ENCODE results near the gene GNAZ.

The GNAZ gene

DNA sequence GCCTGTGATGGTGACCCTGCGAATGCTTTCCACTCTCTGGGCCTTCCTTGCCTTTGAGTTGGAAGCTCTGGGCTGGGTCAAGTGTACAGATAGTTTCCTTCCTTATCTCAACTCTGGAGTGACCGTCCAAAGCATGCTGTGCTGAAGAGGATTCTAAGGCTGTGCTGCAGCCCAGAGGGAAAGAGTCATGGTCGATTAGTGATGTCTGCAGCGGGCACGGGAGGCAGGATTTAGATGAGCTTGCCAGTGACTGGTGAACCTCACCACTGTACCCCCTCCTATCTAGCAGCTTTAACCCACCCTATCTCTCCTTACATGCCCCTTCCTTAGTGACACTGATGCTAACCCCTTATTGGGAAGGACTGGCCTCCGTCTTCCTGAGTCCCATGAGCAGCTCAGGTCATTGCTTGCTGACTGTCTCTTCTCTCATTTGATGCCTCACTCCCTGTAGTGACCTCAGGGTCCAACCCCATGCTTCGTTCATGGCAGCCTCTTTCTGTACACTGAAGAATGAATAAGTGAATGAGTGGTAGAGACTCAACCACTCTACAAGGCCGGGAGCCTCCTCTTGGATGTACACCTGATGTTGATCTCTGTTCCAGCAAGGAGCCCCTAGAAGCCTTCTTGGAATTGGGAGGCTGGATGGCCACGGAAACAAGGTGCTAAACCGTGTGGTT is 6.7 kb downstream of the GNAZ start:
- Mint-ChIP-seq H3K4me3 (no peak overlapping the region), H3K27me3 (peaks cover 5% of the 10 kb centered on the region), H3K27ac (no peak overlapping the region), H3K9me3 (ENCODE audit: low read depth) (no peaks in the 10 kb centered on the region), H3K36me3 (no peaks in the 10 kb centered on the region), H3K4me1 (ENCODE audit: low read depth) (no peaks in the 10 kb centered on the region)

GRCh38 chr22:23077627-23078461 is 7.5 kb downstream of the GNAZ start:
- H3K4me3 Mint-ChIP-seq: no peak overlapping the region
- no peak overlapping the region for H3K27ac Mint-ChIP-seq
- no peaks in the 10 kb centered on the region for H3K9me3 Mint-ChIP-seq (ENCODE audit: low read depth)
- H3K27me3 Mint-ChIP-seq: peaks cover 5% of the 10 kb centered on the region
- no peaks in the 10 kb centered on the region for H3K4me1 Mint-ChIP-seq (ENCODE audit: low read depth)
- H3K36me3 Mint-ChIP-seq: no peaks in the 10 kb centered on the region

DNA sequence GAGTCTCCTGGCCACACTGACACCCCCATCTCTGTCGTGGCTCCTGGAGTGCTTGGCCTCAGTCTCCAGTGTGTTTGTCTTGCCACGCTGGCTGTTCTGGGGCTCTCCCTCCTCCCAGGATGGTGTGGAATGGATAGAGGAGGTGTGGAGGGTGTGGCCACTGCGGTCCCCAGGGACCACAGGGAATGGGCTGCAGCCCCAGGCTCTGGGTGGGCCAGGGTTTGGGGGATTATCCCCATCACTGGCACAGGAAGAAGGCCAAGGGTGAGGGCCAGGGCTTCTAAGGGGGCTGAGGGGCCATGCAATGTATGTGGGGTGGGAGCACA is 8.1 kb downstream of the GNAZ start:
- H3K27me3 Mint-ChIP-seq: peaks cover 5% of the 10 kb centered on the region
- no peaks in the 10 kb centered on the region for H3K4me1 Mint-ChIP-seq (ENCODE audit: low read depth)
- H3K36me3 Mint-ChIP-seq: no peaks in the 10 kb centered on the region
- no peaks in the 10 kb centered on the region for H3K9me3 Mint-ChIP-seq (ENCODE audit: low read depth)
- H3K27ac Mint-ChIP-seq: no peak overlapping the region
- H3K4me3 Mint-ChIP-seq: no peak overlapping the region

- H3K27me3 Mint-ChIP-seq: peaks cover 2% of the 10 kb centered on the region
- H3K4me3 Mint-ChIP-seq: no peak overlapping the region
- H3K36me3 Mint-ChIP-seq: no peaks in the 10 kb centered on the region
- H3K4me1 Mint-ChIP-seq (ENCODE audit: low read depth): no peaks in the 10 kb centered on the region
- H3K9me3 Mint-ChIP-seq (ENCODE audit: low read depth): no peaks in the 10 kb centered on the region
- H3K27ac Mint-ChIP-seq: no peak overlapping the region
These were observed 9.0 kb downstream of the GNAZ start for GRCh38 chr22:23079240-23079768.

- Mint-ChIP-seq H3K4me1 (ENCODE audit: low read depth) (no peaks in the 10 kb centered on the region), H3K27ac (no peak overlapping the region), H3K9me3 (ENCODE audit: low read depth) (no peaks in the 10 kb centered on the region), H3K4me3 (no peak overlapping the region), H3K27me3 (no peaks in the 10 kb centered on the region), H3K36me3 (no peaks in the 10 kb centered on the region)
These were observed 9.6 kb downstream of the GNAZ start for GRCh38 chr22:23079814-23080521.

DNA sequence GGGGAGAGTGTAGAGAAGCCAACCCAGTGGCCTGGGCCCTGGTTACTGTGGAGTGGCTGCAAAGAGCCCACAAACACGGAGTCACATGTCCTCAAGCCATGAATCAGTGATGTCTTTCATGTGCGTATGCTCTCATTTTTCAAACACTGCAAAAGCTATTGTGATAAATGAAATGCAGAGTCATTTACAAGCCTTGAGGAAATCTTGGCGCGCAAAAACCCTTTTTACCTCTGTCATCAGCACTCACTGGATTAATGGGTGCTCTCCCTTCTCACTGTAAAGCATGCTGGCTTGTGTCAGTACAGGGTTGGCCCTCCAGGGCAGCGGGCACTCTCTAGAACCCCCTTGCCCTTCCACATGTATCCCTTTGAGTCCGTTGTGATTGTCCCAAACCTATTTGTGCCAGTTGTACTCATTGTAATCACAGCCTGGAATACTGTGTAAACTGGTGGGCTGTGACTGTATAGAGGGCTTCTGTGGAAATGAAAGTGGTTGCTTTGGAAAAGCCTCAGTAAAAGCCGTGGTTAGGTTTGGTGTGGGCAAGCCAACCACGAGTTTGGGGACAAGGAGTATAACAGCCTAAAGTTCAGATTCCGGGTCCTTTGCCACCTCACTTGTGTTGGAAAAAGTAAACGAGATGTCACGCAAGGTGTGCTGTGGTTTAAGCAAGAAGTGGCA is 10.4 kb downstream of the GNAZ start:
- H3K36me3 Mint-ChIP-seq: no peaks in the 10 kb centered on the region
- H3K27me3 Mint-ChIP-seq: no peaks in the 10 kb centered on the region
- no peak overlapping the region for H3K4me3 Mint-ChIP-seq

DNA sequence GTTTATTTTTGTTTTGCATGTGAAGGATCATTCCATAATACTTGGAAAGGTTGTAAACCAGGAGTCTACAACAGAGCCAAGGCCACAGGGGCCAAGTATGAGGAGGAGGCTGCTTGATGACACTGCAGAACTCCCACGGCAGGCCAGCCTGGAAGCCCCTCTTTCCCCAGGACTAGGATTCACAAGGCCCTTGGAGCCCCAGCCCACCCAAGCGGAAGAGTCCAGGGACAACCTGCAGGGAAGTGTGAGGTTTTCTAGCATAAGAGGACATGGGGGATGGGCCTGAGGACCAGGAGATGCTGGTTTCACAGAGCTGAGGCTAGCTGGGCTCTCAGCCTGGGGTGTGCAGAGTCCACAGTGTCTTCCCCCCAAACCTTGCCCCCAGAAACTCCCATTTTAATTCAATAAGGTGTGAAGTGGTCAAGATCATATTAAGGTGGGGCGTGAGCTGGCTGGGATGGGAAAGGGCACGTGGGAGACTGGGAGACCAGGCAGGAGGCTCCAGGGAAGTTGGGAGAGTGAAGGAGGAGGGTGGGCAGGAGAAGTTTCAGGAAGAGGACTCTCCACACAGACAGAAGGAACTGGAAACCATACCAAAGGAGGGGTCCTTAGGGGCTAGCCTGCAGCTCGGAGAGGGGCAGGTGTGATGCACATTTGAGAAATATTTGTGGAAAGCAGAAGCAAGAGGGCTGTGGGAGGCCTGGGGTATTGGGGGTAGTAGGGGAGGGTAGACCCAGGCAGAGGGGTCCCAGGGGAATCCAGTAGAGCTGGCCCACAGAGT is 12.4 kb downstream of the GNAZ start:
- Mint-ChIP-seq H3K9me3 (ENCODE audit: low read depth) (no peaks in the 10 kb centered on the region), H3K27ac (no peak overlapping the region), H3K27me3 (no peaks in the 10 kb centered on the region), H3K4me1 (ENCODE audit: low read depth) (peaks cover 3% of the 10 kb centered on the region), H3K36me3 (no peaks in the 10 kb centered on the region), H3K4me3 (no peak overlapping the region)

More for the DNA sequence above, 10.4 kb downstream of the GNAZ start:
- Mint-ChIP-seq H3K4me1 (ENCODE audit: low read depth) (no peaks in the 10 kb centered on the region), H3K9me3 (ENCODE audit: low read depth) (no peaks in the 10 kb centered on the region), H3K27ac (no peak overlapping the region)

- H3K27ac Mint-ChIP-seq: no peak overlapping the region
- H3K4me1 Mint-ChIP-seq (ENCODE audit: low read depth): peaks cover 3% of the 10 kb centered on the region
- no peaks in the 10 kb centered on the region for H3K9me3 Mint-ChIP-seq (ENCODE audit: low read depth)
- no peak overlapping the region for H3K4me3 Mint-ChIP-seq
- H3K27me3 Mint-ChIP-seq: no peaks in the 10 kb centered on the region
- no peaks in the 10 kb centered on the region for H3K36me3 Mint-ChIP-seq
These were observed 13.1 kb downstream of the GNAZ start for GRCh38 chr22:23083315-23084021.

DNA sequence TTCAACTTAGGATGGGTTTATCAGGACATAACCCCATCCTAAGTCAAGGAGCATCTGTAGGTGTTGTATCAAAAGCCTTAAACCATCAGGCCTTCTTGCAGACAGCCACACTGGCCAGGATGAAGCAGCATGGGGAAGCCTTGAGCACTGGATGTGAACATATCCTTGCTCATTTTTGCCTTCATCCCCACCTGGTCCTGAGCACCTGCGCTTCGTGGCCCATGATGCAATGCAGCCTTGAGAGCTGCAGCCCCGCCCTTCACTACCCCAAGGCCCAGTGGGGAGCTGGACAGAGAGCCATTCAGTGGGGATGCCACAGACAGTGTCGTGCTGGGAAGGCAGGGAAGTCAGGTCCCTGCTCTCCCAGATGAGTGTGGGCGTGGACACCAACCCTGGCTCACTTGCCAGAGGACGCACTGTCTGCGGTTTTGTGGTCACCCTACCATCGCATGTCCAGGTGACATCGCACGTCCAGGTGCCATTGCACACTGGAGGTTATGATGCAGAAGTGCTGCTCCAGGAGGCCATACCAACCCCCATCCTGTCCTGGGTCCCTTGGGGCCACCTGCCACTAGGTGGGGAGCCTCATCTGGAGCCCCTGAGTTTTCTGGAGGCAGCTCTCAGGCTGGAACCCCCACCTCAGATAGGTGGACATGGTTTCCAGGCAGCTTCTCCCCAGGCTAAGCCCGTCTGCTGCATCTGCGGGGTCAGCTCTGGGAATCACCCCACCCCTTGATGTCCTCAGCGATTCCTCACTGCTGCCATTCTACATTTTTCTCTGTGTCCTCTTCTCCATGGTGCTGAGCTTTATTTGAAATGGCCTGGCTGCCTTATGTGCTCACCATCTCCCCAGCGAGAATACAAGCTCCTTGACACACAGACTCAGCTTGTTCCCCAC is 14.4 kb downstream of the GNAZ start:
- Mint-ChIP-seq H3K27me3 (no peaks in the 10 kb centered on the region), H3K9me3 (ENCODE audit: low read depth) (no peaks in the 10 kb centered on the region), H3K4me3 (no peak overlapping the region), H3K27ac (no peak overlapping the region), H3K36me3 (no peaks in the 10 kb centered on the region), H3K4me1 (ENCODE audit: low read depth) (peaks cover 3% of the 10 kb centered on the region)

GRCh38 chr22:23085351-23085671 is 15.0 kb downstream of the GNAZ start:
- no peaks in the 10 kb centered on the region for H3K9me3 Mint-ChIP-seq (ENCODE audit: low read depth)
- no peak overlapping the region for H3K4me3 Mint-ChIP-seq
- peaks cover 3% of the 10 kb centered on the region for H3K4me1 Mint-ChIP-seq (ENCODE audit: low read depth)
- no peaks in the 10 kb centered on the region for H3K27me3 Mint-ChIP-seq
- H3K27ac Mint-ChIP-seq: no peak overlapping the region
- no peaks in the 10 kb centered on the region for H3K36me3 Mint-ChIP-seq

DNA sequence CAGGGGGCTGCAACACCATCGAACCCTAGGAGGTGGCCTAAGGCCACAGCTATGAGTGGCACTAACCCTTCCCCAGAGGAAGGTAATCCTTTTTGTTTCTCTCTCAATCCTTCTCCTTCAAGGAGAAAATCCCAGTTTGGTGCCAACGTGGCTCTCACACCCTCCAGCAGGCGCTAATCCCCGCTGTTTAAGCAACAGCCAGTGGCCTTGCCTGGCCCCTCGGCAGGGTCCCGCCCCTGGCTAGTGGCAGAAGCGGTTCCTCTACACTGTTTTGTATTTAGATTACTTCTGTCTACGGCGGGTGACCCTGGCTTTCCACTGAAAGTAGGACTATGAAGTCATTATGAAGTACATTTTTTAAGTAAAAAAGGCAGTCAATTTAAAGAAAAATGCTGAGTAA is 15.5 kb downstream of the GNAZ start:
- no peak overlapping the region for H3K4me3 Mint-ChIP-seq
- H3K27me3 Mint-ChIP-seq: no peaks in the 10 kb centered on the region
- no peak overlapping the region for H3K27ac Mint-ChIP-seq
- H3K36me3 Mint-ChIP-seq: no peaks in the 10 kb centered on the region
- H3K4me1 Mint-ChIP-seq (ENCODE audit: low read depth): peaks cover 3% of the 10 kb centered on the region
- H3K9me3 Mint-ChIP-seq (ENCODE audit: low read depth): no peaks in the 10 kb centered on the region

GRCh38 chr22:23086263-23086662 is 15.9 kb downstream of the GNAZ start:
- Mint-ChIP-seq H3K27me3 (no peaks in the 10 kb centered on the region), H3K36me3 (no peaks in the 10 kb centered on the region), H3K27ac (no peak overlapping the region), H3K4me1 (ENCODE audit: low read depth) (peaks cover 3% of the 10 kb centered on the region), H3K9me3 (ENCODE audit: low read depth) (no peaks in the 10 kb centered on the region), H3K4me3 (no peak overlapping the region)

- Mint-ChIP-seq H3K27me3 (no peaks in the 10 kb centered on the region), H3K4me3 (no peak overlapping the region), H3K36me3 (no peaks in the 10 kb centered on the region), H3K27ac (no peak overlapping the region), H3K9me3 (ENCODE audit: low read depth) (no peaks in the 10 kb centered on the region), H3K4me1 (ENCODE audit: low read depth) (peaks cover 3% of the 10 kb centered on the region)
These were observed 16.5 kb downstream of the GNAZ start for GRCh38 chr22:23086787-23087186.
